ENCODE measurements around the gene SMIM8.

DNA sequence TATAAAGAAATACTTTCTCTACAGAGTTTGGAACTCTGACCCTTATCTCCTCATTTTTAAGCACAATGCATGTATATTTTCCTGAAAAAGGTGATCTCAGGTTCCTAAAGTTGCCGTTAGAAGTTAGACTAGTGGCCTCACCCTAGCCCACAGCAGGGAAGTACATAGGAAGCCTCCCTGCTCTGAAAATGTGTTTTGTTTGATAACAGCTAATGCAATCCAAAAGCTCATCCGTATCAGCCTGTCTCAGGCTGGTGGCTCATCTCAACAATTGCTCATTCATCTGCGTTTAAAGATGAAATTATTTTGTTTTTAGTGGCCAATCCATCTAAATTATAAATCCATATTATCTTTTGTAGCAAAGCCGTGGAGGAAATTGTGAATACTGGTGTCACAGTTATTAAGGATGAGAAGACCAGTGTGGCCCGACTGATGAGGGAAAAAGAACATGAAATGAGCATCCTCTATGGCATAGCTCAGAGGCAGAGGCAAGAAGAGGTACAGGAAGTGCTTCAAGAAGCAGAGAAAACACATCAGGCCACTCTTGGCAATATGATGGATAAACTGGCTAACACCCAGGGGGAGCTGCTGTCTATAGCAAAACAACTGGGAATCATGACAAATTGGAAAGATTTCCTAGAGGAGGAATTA, 42.3 kb downstream of the SMIM8 start:
- no peak for TF ChIP-seq HDAC2 (IDR thresholded peaks at IDR 0.05)
- TF ChIP-seq SREBF1 (IDR thresholded peaks at IDR 0.05; ENCODE audit: low read length), result no peak
- TF ChIP-seq SMAD1 (IDR thresholded peaks at IDR 0.05; ENCODE audit: low read depth, partially characterized antibody), result no peak
- TF ChIP-seq POLR2AphosphoS2 (IDR thresholded peaks at IDR 0.05; ENCODE audit: low read depth, low read length), result no peak
- TF ChIP-seq SMC3 (IDR thresholded peaks at IDR 0.05; ENCODE audit: borderline replicate concordance, low read length), result no peak
- TF ChIP-seq IRF4 (IDR thresholded peaks at IDR 0.05; ENCODE audit: low read depth, low read length), result no peak
- no peak for TF ChIP-seq REST (IDR thresholded peaks at IDR 0.05; ENCODE audit: low read depth, low read length)
- TF ChIP-seq PBX3 (IDR thresholded peaks at IDR 0.05; ENCODE audit: insufficient replicate concordance, low read depth, low read length), result no peak

Data from GM12878 (cell line).